DOHH2 (cell line): Measurements from ENCODE around the gene BAIAP2.

Source experiments
- H3F3A ChIP-seq: fragments of 200-600 bp; sonication (generic), shearing (Covaris generic); 2 replicates; pipeline ENCODE4 v1.6.0; 2016; ENCODE audit warnings: antibody characterized with exemption, mild to moderate bottlenecking; ENCODE audit not compliant: control insufficient read depth, insufficient read depth
- H3K27ac ChIP-seq: fragments of 200-600 bp; sonication (generic); 2 replicates; pipeline ENCODE4 v1.5.1; 2014; ENCODE audit warnings: low read depth, mild to moderate bottlenecking, low read length, moderate library complexity
- H3K27me3 ChIP-seq: fragments of 200-600 bp; sonication (generic); 2 replicates; pipeline ENCODE4 v1.6.1; 2014; ENCODE audit warnings: mild to moderate bottlenecking, low read length, mixed read lengths; ENCODE audit not compliant: control insufficient read depth
- H3K36me3 ChIP-seq: fragments of 200-600 bp; sonication (generic); 2 replicates; pipeline ENCODE4 v1.6.1; 2014; ENCODE audit warnings: mild to moderate bottlenecking, low read length, moderate library complexity, mixed read lengths; ENCODE audit not compliant: control insufficient read depth
- H3K4me1 ChIP-seq: fragments of 200-600 bp; sonication (generic); 2 replicates; pipeline ENCODE4 v1.6.1; 2014; ENCODE audit warnings: mild to moderate bottlenecking, low read length, mixed read lengths; ENCODE audit not compliant: control insufficient read depth
- H3K4me2 ChIP-seq: fragments of 200-600 bp; sonication (generic); 2 replicates; pipeline ENCODE4 v1.6.0; 2014; ENCODE audit warnings: mild to moderate bottlenecking, low read length, moderate library complexity
- H3K4me3 ChIP-seq: fragments of 200-600 bp; sonication (generic); 2 replicates; pipeline ENCODE4 v1.5.1; 2014; ENCODE audit warnings: mild to moderate bottlenecking, low read length, mixed read lengths
- H3K79me2 ChIP-seq: fragments of 200-600 bp; sonication (generic); 2 replicates; pipeline ENCODE4 v1.6.1; 2014; ENCODE audit warnings: mild to moderate bottlenecking, low read length, mixed read lengths; ENCODE audit not compliant: control insufficient read depth
- H3K9me2 ChIP-seq: fragments of 200-600 bp; sonication (generic); replicated peaks from 2 replicates; pipeline ENCODE4 v1.6.1; 2014; ENCODE audit warnings: mild to moderate bottlenecking, low read length, mixed read lengths; ENCODE audit not compliant: control insufficient read depth
- H3K9me3 ChIP-seq: fragments of 200-600 bp; sonication (generic); 2 replicates; pipeline ENCODE4 v1.6.1; 2014; ENCODE audit warnings: antibody characterized with exemption, low read length, mixed read lengths; ENCODE audit not compliant: control insufficient read depth, insufficient read depth
- H4K20me1 ChIP-seq: fragments of 200-600 bp; sonication (generic); 2 replicates; pipeline ENCODE4 v1.6.0; 2014; ENCODE audit warnings: low read depth, mild to moderate bottlenecking, antibody characterized with exemption, low read length, moderate library complexity; ENCODE audit not compliant: control insufficient read depth, insufficient read depth
- EZH2phosphoT487 ChIP-seq: fragments of 200-600 bp; sonication (generic); IDR thresholded peaks from 2 replicates; pipeline ENCODE4 v1.6.1; 2017; ENCODE audit warnings: borderline replicate concordance, mild to moderate bottlenecking, antibody characterized with exemption, low read length, moderate library complexity, mixed read lengths
- TF ChIP-seq, protein P1 (sequence below): fragments of 200-600 bp; sonication (generic); IDR thresholded peaks from one replicate; pipeline ENCODE4 v1.5.1; 2014; ENCODE audit warnings: antibody characterized with exemption, mild to moderate bottlenecking, low read depth, low read length; ENCODE audit not compliant: poor library complexity, severe bottlenecking

BAIAP2 gene

DNA sequence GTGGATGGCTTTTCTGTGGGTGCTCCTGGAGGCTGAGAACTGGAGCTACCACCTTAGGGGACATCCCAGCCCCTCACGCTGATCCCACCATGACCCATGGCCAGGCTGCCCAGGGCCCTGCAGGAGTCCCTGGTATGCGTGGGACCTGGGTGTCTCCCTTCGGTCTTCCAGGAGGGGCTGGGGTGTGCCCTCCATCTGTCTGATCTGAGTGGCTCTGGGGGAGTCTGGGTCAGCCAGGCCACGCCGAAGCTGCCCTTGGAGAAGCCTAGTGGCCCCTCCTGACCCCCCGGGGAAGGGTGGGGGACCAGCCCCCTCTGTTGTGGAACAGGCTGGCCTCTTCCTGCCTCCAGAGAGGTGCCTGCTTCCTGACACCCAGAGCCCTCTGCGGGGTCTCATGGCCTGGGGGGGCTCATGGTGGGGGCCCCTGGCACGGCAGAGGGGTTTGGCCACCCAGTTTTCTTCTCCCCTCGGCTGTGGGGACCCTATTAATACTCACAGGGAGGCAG, 10.7 kb downstream of the BAIAP2 start:
- TF ChIP-seq, protein P1, sequence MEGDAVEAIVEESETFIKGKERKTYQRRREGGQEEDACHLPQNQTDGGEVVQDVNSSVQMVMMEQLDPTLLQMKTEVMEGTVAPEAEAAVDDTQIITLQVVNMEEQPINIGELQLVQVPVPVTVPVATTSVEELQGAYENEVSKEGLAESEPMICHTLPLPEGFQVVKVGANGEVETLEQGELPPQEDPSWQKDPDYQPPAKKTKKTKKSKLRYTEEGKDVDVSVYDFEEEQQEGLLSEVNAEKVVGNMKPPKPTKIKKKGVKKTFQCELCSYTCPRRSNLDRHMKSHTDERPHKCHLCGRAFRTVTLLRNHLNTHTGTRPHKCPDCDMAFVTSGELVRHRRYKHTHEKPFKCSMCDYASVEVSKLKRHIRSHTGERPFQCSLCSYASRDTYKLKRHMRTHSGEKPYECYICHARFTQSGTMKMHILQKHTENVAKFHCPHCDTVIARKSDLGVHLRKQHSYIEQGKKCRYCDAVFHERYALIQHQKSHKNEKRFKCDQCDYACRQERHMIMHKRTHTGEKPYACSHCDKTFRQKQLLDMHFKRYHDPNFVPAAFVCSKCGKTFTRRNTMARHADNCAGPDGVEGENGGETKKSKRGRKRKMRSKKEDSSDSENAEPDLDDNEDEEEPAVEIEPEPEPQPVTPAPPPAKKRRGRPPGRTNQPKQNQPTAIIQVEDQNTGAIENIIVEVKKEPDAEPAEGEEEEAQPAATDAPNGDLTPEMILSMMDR, result no peak
- no peak for TF ChIP-seq EZH2phosphoT487
- no peaks in the 10 kb centered on the region for H3K9me3 ChIP-seq
- no peaks in the 10 kb centered on the region; the same call in 1 of the 2 replicates for H4K20me1 ChIP-seq
- H3K9me2 ChIP-seq, result no peaks in the 10 kb centered on the region
- no peak overlapping the region for H3K4me2 ChIP-seq
- H3K27me3 ChIP-seq, result no peaks in the 10 kb centered on the region
- no peaks in the 10 kb centered on the region for H3K4me1 ChIP-seq
- no peaks in the 10 kb centered on the region for H3K36me3 ChIP-seq
- no peak overlapping the region for H3K27ac ChIP-seq
- no peaks in the 10 kb centered on the region for H3F3A ChIP-seq
- H3K4me3 ChIP-seq, result no peak overlapping the region
- no peaks in the 10 kb centered on the region for H3K79me2 ChIP-seq

DNA sequence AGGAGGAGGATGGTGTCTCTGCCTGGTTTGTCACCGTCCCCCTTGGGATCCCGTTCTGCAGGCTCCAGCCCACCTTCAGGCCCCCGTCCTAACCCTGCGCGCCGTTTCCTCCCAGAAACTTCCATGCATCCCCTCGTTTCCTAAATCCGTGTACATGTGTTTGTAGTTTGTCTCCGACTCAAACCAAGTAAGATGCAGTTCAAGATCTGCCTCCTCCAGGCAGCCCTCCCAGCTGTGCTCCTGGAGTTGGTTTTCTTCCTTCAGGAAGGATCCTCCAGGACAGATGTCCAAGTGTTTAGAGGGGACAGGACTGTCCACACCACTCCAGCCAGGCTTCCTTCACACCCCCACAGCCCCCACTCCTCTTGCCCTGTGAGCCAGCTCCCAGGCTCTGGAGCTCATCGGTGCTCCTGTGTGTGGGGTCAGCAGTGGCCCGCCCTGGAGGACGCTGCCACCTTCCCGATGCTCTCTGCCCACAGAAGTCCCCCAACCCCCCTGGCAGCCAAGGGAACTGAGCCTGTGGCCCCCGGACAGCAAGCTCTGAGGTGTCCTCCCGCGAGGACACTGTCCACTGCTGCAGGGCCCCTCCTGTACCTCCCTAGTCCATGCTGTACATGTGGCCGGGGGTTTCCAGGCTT, 11.3 kb downstream of the BAIAP2 start:
- Histone ChIP-seq H3K9me2 (no peaks in the 10 kb centered on the region), H3K9me3 (no peaks in the 10 kb centered on the region), H4K20me1 (no peaks in the 10 kb centered on the region; the same call in 1 of the 2 replicates), H3K27ac (no peak overlapping the region), H3K79me2 (no peaks in the 10 kb centered on the region), H3F3A (no peaks in the 10 kb centered on the region), H3K36me3 (no peaks in the 10 kb centered on the region), H3K4me1 (no peaks in the 10 kb centered on the region), H3K4me3 (no peak overlapping the region), H3K4me2 (no peak overlapping the region), H3K27me3 (no peaks in the 10 kb centered on the region)
- TF ChIP-seq, protein P1, result no peak
- TF ChIP-seq EZH2phosphoT487, result no peak

DNA sequence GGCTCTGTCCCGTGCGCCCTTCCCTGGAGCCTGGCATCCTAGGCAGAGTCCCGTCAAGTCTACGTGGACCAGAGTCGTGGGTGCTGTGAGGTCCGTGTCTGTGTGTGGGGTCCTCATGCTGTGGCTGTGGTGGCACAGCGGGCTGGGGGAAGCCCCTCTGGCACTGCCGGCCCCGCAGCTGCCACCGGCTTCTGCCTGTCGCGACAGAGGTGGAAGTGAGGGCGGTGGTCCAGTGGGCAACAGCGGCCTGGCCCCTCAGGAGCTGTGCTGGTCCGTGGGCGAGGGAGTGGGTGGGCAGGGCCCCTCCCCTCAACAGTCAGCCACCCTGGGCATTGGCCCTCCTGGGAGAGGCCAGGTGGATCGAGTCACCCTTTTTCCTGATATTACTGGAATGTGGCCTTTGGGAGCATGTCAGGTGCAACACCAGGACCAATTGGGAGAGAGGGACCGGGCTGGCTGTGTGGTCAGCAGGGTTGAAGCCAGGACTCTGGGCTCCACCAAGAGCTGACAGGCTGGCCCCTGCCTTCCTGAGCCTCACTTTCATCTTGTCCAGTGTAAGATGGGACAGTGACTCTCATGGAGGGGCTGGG, 11.9 kb downstream of the BAIAP2 start:
- H3K27ac ChIP-seq, result no peak overlapping the region
- no peaks in the 10 kb centered on the region for H3K36me3 ChIP-seq
- H3F3A ChIP-seq, result no peaks in the 10 kb centered on the region
- TF ChIP-seq, protein P1, result no peak
- TF ChIP-seq EZH2phosphoT487, result no peak
- no peak overlapping the region for H3K4me3 ChIP-seq
- H3K9me2 ChIP-seq, result no peaks in the 10 kb centered on the region
- no peaks in the 10 kb centered on the region for H3K79me2 ChIP-seq
- no peaks in the 10 kb centered on the region for H3K27me3 ChIP-seq
- no peaks in the 10 kb centered on the region for H3K9me3 ChIP-seq
- H3K4me1 ChIP-seq, result no peaks in the 10 kb centered on the region
- no peaks in the 10 kb centered on the region; the same call in 1 of the 2 replicates for H4K20me1 ChIP-seq
- H3K4me2 ChIP-seq, result no peak overlapping the region
